Neural progenitor cell (in vitro differentiated cells): ENCODE measurements around the gene IREB2. TPM values are rescaled to one million over a fixed set of nuclear protein-coding genes. Genes with fewer than 3 reads are reported as not detected.

Experiments
- DNase-seq: peaks from one replicate; pipeline ENCODE4 v3.0.0-alpha.2; 2016; ENCODE audit warnings: low spot score
- H2AFZ ChIP-seq: fragments of 200-600 bp; sonication (generic); replicated peaks from 2 replicates; pipeline ENCODE4 v1.6.1; 2016; ENCODE audit warnings: antibody characterized with exemption
- H3F3A ChIP-seq: fragments of 200-600 bp; sonication (generic); 2 replicates; pipeline ENCODE4 v1.6.1; 2016; ENCODE audit warnings: antibody characterized with exemption, low read depth
- H3K27ac ChIP-seq: fragments of 200-600 bp; sonication (generic); 2 replicates; pipeline ENCODE4 v1.5.1; 2016; ENCODE audit warnings: mild to moderate bottlenecking
- H3K27me3 ChIP-seq: fragments of 200-600 bp; sonication (generic); 2 replicates; pipeline ENCODE4 v1.6.1; 2016; ENCODE audit warnings: mild to moderate bottlenecking, moderate library complexity
- H3K36me3 ChIP-seq: fragments of 200-600 bp; sonication (generic); 2 replicates; pipeline ENCODE4 v1.5.1; 2016
- H3K4me1 ChIP-seq: fragments of 200-600 bp; sonication (generic); 2 replicates; pipeline ENCODE4 v1.6.1; 2016; ENCODE audit warnings: mixed run types
- H3K4me2 ChIP-seq: fragments of 200-600 bp; sonication (generic); 2 replicates; pipeline ENCODE4 v1.6.1; 2016
- H3K4me3 ChIP-seq: fragments of 200-600 bp; sonication (generic); 2 replicates; pipeline ENCODE4 v1.5.1; 2016
- H3K79me2 ChIP-seq: fragments of 200-600 bp; sonication (generic); 2 replicates; pipeline ENCODE4 v1.6.1; 2016; ENCODE audit warnings: low read depth
- H3K9ac ChIP-seq: fragments of 200-600 bp; sonication (generic); 2 replicates; pipeline ENCODE4 v1.6.1; 2016
- H3K9me3 ChIP-seq: fragments of 200-600 bp; sonication (generic); 2 replicates; pipeline ENCODE4 v1.5.1; 2016; ENCODE audit warnings: low read depth
- H4K20me1 ChIP-seq: fragments of 200-600 bp; sonication (generic); 2 replicates; pipeline ENCODE4 v1.6.1; 2016; ENCODE audit warnings: low read depth
- H3K27ac Mint-ChIP-seq: 3 replicates; pipeline ENCODE4 v1.8.0; 2021; ENCODE audit warnings: mixed read lengths
- H3K27me3 Mint-ChIP-seq: 2 replicates; pipeline ENCODE4 v1.8.0; 2022; ENCODE audit warnings: low read depth, mild to moderate bottlenecking, inconsistent platforms, moderate library complexity, mixed read lengths; ENCODE audit not compliant: insufficient read depth
- H3K36me3 Mint-ChIP-seq: 3 replicates; pipeline ENCODE4 v1.8.0; 2021; ENCODE audit warnings: mixed read lengths
- H3K4me1 Mint-ChIP-seq: 3 replicates; pipeline ENCODE4 v1.8.0; 2021; ENCODE audit warnings: mixed read lengths
- H3K4me3 Mint-ChIP-seq: 3 replicates; pipeline ENCODE4 v1.8.0; 2021; ENCODE audit warnings: mild to moderate bottlenecking, moderate library complexity, mixed read lengths
- H3K9me3 Mint-ChIP-seq: 3 replicates; pipeline ENCODE4 v1.8.0; 2020; ENCODE audit warnings: mixed read lengths
- EZH2 ChIP-seq: fragments of 200-600 bp; sonication (generic); IDR thresholded peaks from 2 replicates; pipeline ENCODE4 v1.6.1; 2017; ENCODE audit warnings: antibody characterized with exemption, mild to moderate bottlenecking, moderate library complexity
- EZH2phosphoT487 ChIP-seq: fragments of 200-600 bp; sonication (generic); IDR thresholded peaks from 2 replicates; pipeline ENCODE4 v1.6.1; 2017; ENCODE audit warnings: antibody characterized with exemption
- total RNA-seq: library from RNA; depleted of rRNA; stranded (reverse); fragments of >200 nt; gene quantifications from 2 replicates; pipeline ENCODE4 v1.2.3, GENCODE V29; 2015; ENCODE audit warnings: low replicate concordance
- TF ChIP-seq, protein P1 (sequence below): fragments of 200-600 bp; sonication (generic); IDR thresholded peaks from 2 replicates; pipeline ENCODE4 v1.5.1; 2017; ENCODE audit warnings: antibody characterized with exemption, mild to moderate bottlenecking

Gene IREB2
- total RNA-seq, 1 donor from 2014 or later = 87.7 TPM

DNA sequence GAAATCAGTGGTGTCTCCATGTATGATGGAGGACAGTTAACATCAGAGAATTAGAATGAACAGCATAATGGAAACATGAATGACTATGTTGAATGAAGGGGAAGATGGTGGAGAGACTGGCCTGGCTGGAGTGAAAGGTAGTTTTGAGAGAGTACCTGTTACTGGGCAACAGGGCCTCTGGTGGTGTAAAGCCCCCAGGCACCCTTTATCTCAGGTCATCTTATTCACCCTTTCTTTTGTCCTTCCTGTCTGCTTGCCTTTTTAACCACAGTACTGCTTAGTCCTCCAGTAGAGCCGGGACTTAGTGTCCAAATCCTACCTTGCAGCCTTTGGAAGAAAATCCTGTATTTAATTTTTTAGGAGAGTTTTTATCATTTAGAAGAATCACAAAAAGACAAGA, 6.2 kb downstream of the IREB2 start:
- H3K79me2 ChIP-seq = peaks cover 100% of the 10 kb centered on the region
- no peak overlapping the region for H3K27ac ChIP-seq
- peaks cover 8% of the 10 kb centered on the region for H3K36me3 ChIP-seq
- no peak overlapping the region for H2AFZ ChIP-seq
- H4K20me1 ChIP-seq = peaks cover 95% of the 10 kb centered on the region
- no peaks in the 10 kb centered on the region for H3K27me3 ChIP-seq
- H3K4me3 ChIP-seq = no peak overlapping the region
- Mint-ChIP-seq H3K4me1 (peaks cover 16% of the 10 kb centered on the region), H3K27me3 (peaks cover 2% of the 10 kb centered on the region), H3K9me3 (no peaks in the 10 kb centered on the region), H3K36me3 (peaks cover 33% of the 10 kb centered on the region), H3K4me3 (no peak overlapping the region), H3K27ac (no peak overlapping the region)
- H3F3A ChIP-seq = no peaks in the 10 kb centered on the region
- TF ChIP-seq, protein P1, sequence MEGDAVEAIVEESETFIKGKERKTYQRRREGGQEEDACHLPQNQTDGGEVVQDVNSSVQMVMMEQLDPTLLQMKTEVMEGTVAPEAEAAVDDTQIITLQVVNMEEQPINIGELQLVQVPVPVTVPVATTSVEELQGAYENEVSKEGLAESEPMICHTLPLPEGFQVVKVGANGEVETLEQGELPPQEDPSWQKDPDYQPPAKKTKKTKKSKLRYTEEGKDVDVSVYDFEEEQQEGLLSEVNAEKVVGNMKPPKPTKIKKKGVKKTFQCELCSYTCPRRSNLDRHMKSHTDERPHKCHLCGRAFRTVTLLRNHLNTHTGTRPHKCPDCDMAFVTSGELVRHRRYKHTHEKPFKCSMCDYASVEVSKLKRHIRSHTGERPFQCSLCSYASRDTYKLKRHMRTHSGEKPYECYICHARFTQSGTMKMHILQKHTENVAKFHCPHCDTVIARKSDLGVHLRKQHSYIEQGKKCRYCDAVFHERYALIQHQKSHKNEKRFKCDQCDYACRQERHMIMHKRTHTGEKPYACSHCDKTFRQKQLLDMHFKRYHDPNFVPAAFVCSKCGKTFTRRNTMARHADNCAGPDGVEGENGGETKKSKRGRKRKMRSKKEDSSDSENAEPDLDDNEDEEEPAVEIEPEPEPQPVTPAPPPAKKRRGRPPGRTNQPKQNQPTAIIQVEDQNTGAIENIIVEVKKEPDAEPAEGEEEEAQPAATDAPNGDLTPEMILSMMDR = no peak
- no peak for TF ChIP-seq EZH2
- no peak for TF ChIP-seq EZH2phosphoT487
- no peak for DNase-seq
- no peak overlapping the region for H3K4me2 ChIP-seq
- no peak overlapping the region for H3K9ac ChIP-seq
- H3K4me1 ChIP-seq = peaks cover 16% of the 10 kb centered on the region
- H3K9me3 ChIP-seq = no peaks in the 10 kb centered on the region

DNA sequence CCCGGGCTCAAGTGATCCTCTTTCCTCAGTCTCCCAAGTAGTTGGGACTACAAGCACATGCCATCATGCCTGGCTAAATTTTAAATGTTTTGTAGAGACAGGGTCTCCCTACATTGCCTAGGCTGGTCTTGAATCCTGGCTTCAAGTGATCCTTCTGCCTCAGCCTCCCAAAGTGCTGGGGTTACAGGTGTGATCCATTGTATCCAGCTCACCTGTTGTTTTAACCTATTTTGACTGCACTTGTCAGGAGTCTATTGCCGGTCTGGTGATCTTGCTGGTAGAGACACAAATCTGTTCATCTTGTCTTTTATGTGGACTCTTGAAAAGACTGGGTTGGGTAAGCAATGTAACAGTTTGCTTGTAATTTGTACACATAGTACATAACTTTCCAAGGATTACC, 7.9 kb downstream of the IREB2 start:
- peaks cover 30% of the 10 kb centered on the region for H3K36me3 Mint-ChIP-seq
- no peak overlapping the region for H3K4me3 ChIP-seq
- DNase-seq = no peak
- H3K27me3 ChIP-seq = no peaks in the 10 kb centered on the region
- peaks cover 5% of the 10 kb centered on the region for H3K4me1 ChIP-seq
- no peak overlapping the region for H3K27ac ChIP-seq
- no peak overlapping the region for H3K27ac Mint-ChIP-seq
- H4K20me1 ChIP-seq = peaks cover 98% of the 10 kb centered on the region
- no peak overlapping the region for H3K9ac ChIP-seq
- H3K4me1 Mint-ChIP-seq = peaks cover 8% of the 10 kb centered on the region
- H3K36me3 ChIP-seq = peaks cover 6% of the 10 kb centered on the region
- peaks cover 100% of the 10 kb centered on the region for H3K79me2 ChIP-seq
- no peaks in the 10 kb centered on the region for H3K9me3 Mint-ChIP-seq
- H3K4me2 ChIP-seq = no peak overlapping the region
- no peak overlapping the region for H2AFZ ChIP-seq
- H3K27me3 Mint-ChIP-seq = peaks cover 2% of the 10 kb centered on the region
- TF ChIP-seq, protein P1 = no peak
- TF ChIP-seq EZH2phosphoT487 = no peak
- TF ChIP-seq EZH2 = no peak
- H3K9me3 ChIP-seq = no peaks in the 10 kb centered on the region
- H3K4me3 Mint-ChIP-seq = no peak overlapping the region
- H3F3A ChIP-seq = no peaks in the 10 kb centered on the region

DNA sequence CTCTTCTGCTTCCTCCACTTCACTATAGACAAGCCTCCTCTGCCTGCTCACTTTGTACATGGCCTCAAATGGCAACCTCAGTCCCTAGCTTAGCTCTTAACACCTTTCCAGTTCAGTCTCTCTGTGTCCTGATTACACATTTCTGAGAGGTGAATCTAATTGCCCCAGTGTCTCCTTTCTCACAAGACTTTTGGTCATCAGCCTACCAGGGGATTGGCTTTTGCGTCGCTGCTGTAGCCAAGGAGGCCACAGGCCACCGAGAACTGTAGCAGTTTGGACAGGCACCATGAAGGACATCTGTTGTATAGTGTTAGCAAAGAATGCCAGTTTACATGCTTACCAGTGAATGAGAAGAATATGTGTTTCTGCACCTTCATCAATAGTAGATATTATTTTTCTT, 8.5 kb downstream of the IREB2 start:
- Histone ChIP-seq H3K79me2 (peaks cover 100% of the 10 kb centered on the region), H3K27ac (no peak overlapping the region), H3F3A (no peaks in the 10 kb centered on the region), H3K9ac (no peak overlapping the region), H3K9me3 (no peaks in the 10 kb centered on the region), H3K4me2 (no peak overlapping the region), H3K36me3 (no peaks in the 10 kb centered on the region), H3K27me3 (no peaks in the 10 kb centered on the region), H3K4me3 (no peak overlapping the region), H3K4me1 (no peaks in the 10 kb centered on the region), H4K20me1 (peaks cover 98% of the 10 kb centered on the region), H2AFZ (no peak overlapping the region)
- H3K4me3 Mint-ChIP-seq = no peak overlapping the region
- H3K27ac Mint-ChIP-seq = no peak overlapping the region
- peaks cover 2% of the 10 kb centered on the region for H3K27me3 Mint-ChIP-seq
- peaks cover 2% of the 10 kb centered on the region for H3K4me1 Mint-ChIP-seq
- no peak for DNase-seq
- peaks cover 24% of the 10 kb centered on the region for H3K36me3 Mint-ChIP-seq
- TF ChIP-seq, protein P1 = no peak
- TF ChIP-seq EZH2phosphoT487 (no peak), EZH2 (no peak)
- H3K9me3 Mint-ChIP-seq = no peaks in the 10 kb centered on the region
